Thyroid gland (tissue), 4 donors: ENCODE measurements around the gene TBK1.

Source experiments
- CTCF ChIP-seq, 6 experiments: fragments of 200-600 bp in 3 of 6; fragments of 450-650 bp in 3 of 6; sonication (generic) in 3 of 6; IDR thresholded peaks; one replicate each; pipeline ENCODE4 v1.5.1; 2016 to 2019; ENCODE audit warnings: antibody characterized with exemption in 6 of 6, mild to moderate bottlenecking in 2 of 6, inconsistent platforms in 1 of 6, moderate library complexity in 1 of 6
- POLR2A ChIP-seq, 2 donors: fragments of 450-650 bp; IDR thresholded peaks; one replicate each; pipeline ENCODE4 v1.6.1; 2017; ENCODE audit warnings: antibody characterized with exemption in 2 of 2, mild to moderate bottlenecking in 2 of 2, moderate library complexity in 1 of 2

DNA sequence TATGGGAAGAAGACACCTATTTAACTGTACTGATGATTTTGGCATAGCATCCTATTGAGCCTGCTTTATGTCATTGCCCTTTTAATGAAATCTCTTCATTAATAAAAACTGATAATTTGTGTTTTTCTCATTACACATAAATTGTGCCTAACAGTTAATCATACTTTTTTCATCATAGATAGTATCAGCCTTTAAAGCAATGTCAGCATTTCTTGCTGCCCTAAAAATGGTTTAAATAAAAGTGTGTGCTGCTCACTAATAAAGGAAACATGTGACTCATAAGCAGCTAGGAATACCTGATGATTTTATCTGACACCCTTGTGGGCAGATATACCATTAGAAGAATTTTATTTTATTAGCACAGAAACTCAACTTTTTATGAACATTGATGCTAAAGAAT lies 26.7 kb downstream of the TBK1 start:
- TF ChIP-seq CTCF (IDR thresholded peaks at IDR 0.05), result no peak
- TF ChIP-seq POLR2A (IDR thresholded peaks at IDR 0.05), result no peak
